HFFc6 (cell line): Measurements from ENCODE around the gene KCNC1. TPM values are rescaled to one million over a fixed set of nuclear protein-coding genes. Genes with fewer than 3 reads are reported as not detected.

Experiments
- DNase-seq: peaks from one replicate; pipeline ENCODE4 v3.0.0-alpha.2; 2018
- H3K27ac Mint-ChIP-seq: 2 replicates; pipeline ENCODE4 v1.8.0; 2020; ENCODE audit warnings: mild to moderate bottlenecking, mixed read lengths
- H3K27me3 Mint-ChIP-seq: 2 replicates; pipeline ENCODE4 v1.8.0; 2021; ENCODE audit warnings: mild to moderate bottlenecking, moderate library complexity, mixed read lengths; ENCODE audit not compliant: insufficient read depth
- H3K36me3 Mint-ChIP-seq: 2 replicates; pipeline ENCODE4 v1.8.0; 2021; ENCODE audit warnings: low read depth, mixed read lengths
- H3K4me1 Mint-ChIP-seq: 2 replicates; pipeline ENCODE4 v1.8.0; 2020; ENCODE audit warnings: low read depth, mixed read lengths
- H3K4me3 Mint-ChIP-seq: 2 replicates; pipeline ENCODE4 v1.8.0; 2020; ENCODE audit warnings: mild to moderate bottlenecking, moderate library complexity, mixed read lengths
- H3K9me3 Mint-ChIP-seq: 2 replicates; pipeline ENCODE4 v1.8.0; 2020; ENCODE audit warnings: mild to moderate bottlenecking, mixed read lengths
- CTCF ChIP-seq: fragments of 200-600 bp; sonication (generic); IDR thresholded peaks from 2 replicates; pipeline ENCODE4 v1.5.0; 2021; ENCODE audit warnings: antibody characterized with exemption, mild to moderate bottlenecking
- long read RNA-seq: library from polyadenylated mRNA; unstranded; transcript quantifications from one replicate; pipeline ENCODE4 v2.0.0, GENCODE V29; 2019
- total RNA-seq, 6 experiments: library from RNA; stranded (reverse); fragmentation: NEBNext Ultra II Directional; extraction: Animal tissue kit (Norgen Biotek cat#: 25700); gene quantifications; 2 replicates in 1 of 6; 3 replicates in 5 of 6; pipeline ENCODE4 v1.2.3, GENCODE V29; 2021

The KCNC1 gene
- total RNA-seq: not detected
- long read RNA-seq: 0 reads

DNA sequence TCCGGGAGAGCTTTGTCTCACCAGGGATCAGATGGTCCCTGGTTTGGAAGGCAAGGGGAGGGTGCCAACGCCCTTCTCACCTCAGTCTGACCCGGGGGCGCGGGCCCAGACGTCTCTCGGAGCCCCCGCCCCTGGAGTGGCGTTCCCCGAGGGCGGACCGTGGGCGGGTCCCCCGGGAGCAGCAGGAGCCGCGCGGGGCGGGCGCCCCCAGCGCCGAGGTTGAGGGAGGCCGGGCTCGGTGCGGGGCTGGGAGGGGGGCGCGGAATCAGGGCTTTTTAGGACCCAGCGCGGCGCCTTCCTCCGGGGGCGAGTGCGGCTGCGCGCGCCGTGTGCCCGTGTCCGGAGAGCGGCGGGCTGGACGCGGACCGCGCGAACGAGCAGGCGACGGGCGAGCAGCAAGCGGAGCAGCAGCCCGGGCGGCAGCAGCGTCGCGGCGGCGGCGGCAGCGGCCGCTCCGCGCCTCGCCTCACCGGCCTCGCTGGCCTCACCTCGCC, at the start of gene KCNC1:
TSS of gene KCNC1 (plus strand) at position 364 of the 494 bp plus-strand sequence. CDS start 1,222 bp downstream, outside the sequence.
- no peak for DNase-seq
- Mint-ChIP-seq H3K27ac (no peak within 1 kb of the TSS), H3K4me1 (no peaks in the 10 kb centered on the region), H3K36me3 (no peaks in the 10 kb centered on the region), H3K4me3 (peak within 1 kb of the TSS; percentile 37), H3K27me3 (peaks cover 28% of the 10 kb centered on the region), H3K9me3 (no peaks in the 10 kb centered on the region)
- TF ChIP-seq CTCF: no peak

DNA sequence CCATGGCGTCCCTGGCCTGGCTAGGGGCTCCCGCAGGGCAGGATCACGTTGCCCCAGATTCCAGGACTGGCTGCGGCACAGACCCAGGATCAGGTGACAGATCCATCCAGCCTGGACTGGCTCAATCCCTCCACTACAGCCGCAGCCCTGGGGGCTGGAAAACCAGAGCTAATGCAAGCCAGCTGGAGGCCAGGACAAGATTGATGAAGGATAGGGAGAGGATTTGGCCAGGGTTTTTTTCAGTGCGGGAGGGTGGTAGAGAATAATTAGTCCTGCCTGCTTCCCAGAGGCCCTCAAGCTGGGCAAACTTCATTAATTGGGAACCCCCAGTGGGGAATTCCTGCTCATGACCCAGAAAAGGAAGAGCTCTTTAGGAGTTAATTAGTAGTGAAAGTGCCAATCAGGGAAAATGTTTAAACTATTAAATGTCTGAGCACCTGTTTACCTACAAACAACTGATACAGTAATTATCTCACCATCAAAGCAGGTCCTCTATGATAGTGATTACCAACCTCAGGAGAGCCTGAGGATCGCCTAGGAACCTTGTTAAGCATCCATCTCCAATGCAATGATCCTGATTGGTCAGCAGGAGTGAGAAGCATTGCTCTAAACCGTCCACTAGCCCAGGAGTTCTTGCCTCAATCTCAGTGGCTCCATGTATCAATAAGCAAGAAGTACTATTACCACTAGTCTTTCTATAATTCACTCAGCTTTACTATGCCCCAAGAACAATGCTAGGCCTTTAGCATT, 48.2 kb upstream of the KCNC1 start:
- H3K27ac Mint-ChIP-seq: no peak overlapping the region
- DNase-seq: peak; percentile 4
- peaks cover 30% of the 10 kb centered on the region for H3K4me1 Mint-ChIP-seq
- no peak overlapping the region for H3K4me3 Mint-ChIP-seq
- peaks cover 4% of the 10 kb centered on the region for H3K27me3 Mint-ChIP-seq
- no peak for TF ChIP-seq CTCF
- H3K36me3 Mint-ChIP-seq: no peaks in the 10 kb centered on the region
- no peaks in the 10 kb centered on the region for H3K9me3 Mint-ChIP-seq

- no peaks in the 10 kb centered on the region for H3K36me3 Mint-ChIP-seq
- H3K4me1 Mint-ChIP-seq: peaks cover 19% of the 10 kb centered on the region
- TF ChIP-seq CTCF: no peak
- H3K4me3 Mint-ChIP-seq: no peak overlapping the region
- no peak for DNase-seq
- peaks cover 19% of the 10 kb centered on the region for H3K27me3 Mint-ChIP-seq
- H3K9me3 Mint-ChIP-seq: no peaks in the 10 kb centered on the region
- H3K27ac Mint-ChIP-seq: no peak overlapping the region
Measured at GRCh38 chr11:17687946-17688670, 46.5 kb upstream of the KCNC1 start.

DNA sequence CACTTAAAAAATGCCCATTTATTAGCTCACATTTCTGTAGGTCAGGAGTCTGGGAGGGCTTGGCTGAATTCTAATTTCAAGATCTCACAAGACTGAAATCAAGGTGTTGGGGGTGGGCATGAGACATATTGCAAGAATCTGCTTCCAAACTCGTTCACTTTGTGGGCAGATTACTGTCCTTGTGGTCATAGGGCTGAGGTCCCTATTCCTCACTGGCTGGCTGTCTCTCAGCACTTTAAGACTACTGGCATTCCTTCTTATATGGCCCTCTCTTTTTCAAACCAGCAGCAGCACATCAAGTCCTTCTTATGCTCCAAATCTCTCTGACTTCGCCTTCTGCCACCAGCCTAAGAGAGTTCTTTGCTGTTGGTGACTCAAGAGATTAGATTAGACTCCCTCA, 43.0 kb upstream of the KCNC1 start:
- Mint-ChIP-seq H3K4me1 (no peaks in the 10 kb centered on the region), H3K27ac (no peak overlapping the region), H3K4me3 (no peak overlapping the region), H3K36me3 (no peaks in the 10 kb centered on the region), H3K9me3 (no peaks in the 10 kb centered on the region), H3K27me3 (peaks cover 40% of the 10 kb centered on the region)
- no peak for TF ChIP-seq CTCF
- no peak for DNase-seq

- TF ChIP-seq CTCF: no peak
- Mint-ChIP-seq H3K27me3 (peaks cover 44% of the 10 kb centered on the region), H3K4me3 (no peak overlapping the region), H3K27ac (no peak overlapping the region), H3K36me3 (no peaks in the 10 kb centered on the region), H3K9me3 (no peaks in the 10 kb centered on the region), H3K4me1 (no peaks in the 10 kb centered on the region)
- DNase-seq: no peak
Measured at GRCh38 chr11:17691976-17692375, 42.6 kb upstream of the KCNC1 start.
